Activated CD8-positive, alpha-beta memory T cell treated with anti-CD3 and anti-CD28 coated beads, Interleukin-2, amount 50 U/mL, for 48 hours (primary cell): Measurements from ENCODE around the gene INPP4A.

ENCODE experiments used
- DNase-seq: peaks from one replicate; pipeline ENCODE4 v3.0.0-alpha.2; 2020

INPP4A gene

GRCh38 chr2:98461498-98462049 lies 16.9 kb downstream of the INPP4A start:
- no peak for DNase-seq

- DNase-seq: no peak
Observed at GRCh38 chr2:98463081-98463481, 18.4 kb downstream of the INPP4A start.

- DNase-seq: no peak
Observed at GRCh38 chr2:98463551-98463971, 18.9 kb downstream of the INPP4A start.

- no peak for DNase-seq
Observed at GRCh38 chr2:98463988-98464771, 19.5 kb downstream of the INPP4A start.

- DNase-seq: no peak
Observed at GRCh38 chr2:98464772-98465310, 20.2 kb downstream of the INPP4A start.

- DNase-seq: peak; percentile 70
Observed at GRCh38 chr2:98465456-98466226, 21.0 kb downstream of the INPP4A start.

- DNase-seq: peak; percentile 55
Observed at GRCh38 chr2:98467082-98467536, 22.5 kb downstream of the INPP4A start.

- DNase-seq: no peak
Observed at GRCh38 chr2:98467652-98468051, 23.0 kb downstream of the INPP4A start.

GRCh38 chr2:98468621-98469236 lies 24.1 kb downstream of the INPP4A start:
- DNase-seq: peak; percentile 52

- DNase-seq: peak; percentile 54
Observed at GRCh38 chr2:98469862-98470544, 25.3 kb downstream of the INPP4A start.

GRCh38 chr2:98470851-98471255 lies 26.2 kb downstream of the INPP4A start:
- DNase-seq: no peak

GRCh38 chr2:98471402-98472131 lies 26.9 kb downstream of the INPP4A start:
- no peak for DNase-seq

GRCh38 chr2:98472132-98472650 lies 27.5 kb downstream of the INPP4A start:
- DNase-seq: no peak

- DNase-seq: no peak
Observed at GRCh38 chr2:98472961-98473746, 28.5 kb downstream of the INPP4A start.

GRCh38 chr2:98473995-98474780 lies 29.5 kb downstream of the INPP4A start:
- DNase-seq: no peak

GRCh38 chr2:98474979-98475632 lies 30.4 kb downstream of the INPP4A start:
- DNase-seq: no peak

- no peak for DNase-seq
Observed at GRCh38 chr2:98476192-98476868, 31.7 kb downstream of the INPP4A start.

GRCh38 chr2:98477036-98477435 lies 32.4 kb downstream of the INPP4A start:
- DNase-seq: no peak

GRCh38 chr2:98477506-98477905 lies 32.8 kb downstream of the INPP4A start:
- no peak for DNase-seq
